ENCODE measurements around the gene PRM2.

The PRM2 gene

DNA sequence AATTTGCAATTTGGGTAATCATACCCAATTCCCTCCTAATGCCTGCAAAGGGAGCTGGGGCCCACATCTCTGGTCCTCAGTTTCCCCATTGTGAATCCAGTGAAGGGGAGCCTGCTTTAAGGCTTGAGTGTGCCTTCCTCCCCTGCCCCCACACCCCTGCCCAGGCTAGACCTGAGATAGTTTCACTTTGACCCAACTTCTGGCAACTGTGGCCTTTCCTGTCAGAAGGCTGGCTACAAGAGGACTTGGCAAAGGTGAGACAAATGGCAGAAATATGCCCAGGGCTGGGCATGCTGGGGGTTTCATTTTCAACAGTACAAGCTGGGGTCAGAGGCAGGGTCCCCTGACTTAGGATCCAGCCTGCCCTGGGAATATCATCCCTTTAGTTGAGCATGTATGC is 30.3 kb downstream of the PRM2 start:
- no peaks in the 10 kb centered on the region for H3K9me3 ChIP-seq (ENCODE audit: control insufficient read depth, low read length)
- no peak overlapping the region for H3K4me3 ChIP-seq (ENCODE audit: low read depth, low read length)
- no peak overlapping the region for H3K27ac ChIP-seq
- H2AFZ ChIP-seq, result no peak overlapping the region
- H3K9ac ChIP-seq, result no peak overlapping the region
- TF ChIP-seq CTCF (IDR thresholded peaks at IDR 0.05), result no peak
- no peaks in the 10 kb centered on the region for H3K36me3 ChIP-seq (ENCODE audit: control insufficient read depth, insufficient read depth, low read length)
- no peak overlapping the region for H3K4me2 ChIP-seq (ENCODE audit: low read length)
- no peaks in the 10 kb centered on the region for H3K4me1 ChIP-seq
- H3K27me3 ChIP-seq (ENCODE audit: control insufficient read depth, insufficient read depth, low read length), result no peaks in the 10 kb centered on the region
- no peaks in the 10 kb centered on the region for H3K79me2 ChIP-seq

DNA sequence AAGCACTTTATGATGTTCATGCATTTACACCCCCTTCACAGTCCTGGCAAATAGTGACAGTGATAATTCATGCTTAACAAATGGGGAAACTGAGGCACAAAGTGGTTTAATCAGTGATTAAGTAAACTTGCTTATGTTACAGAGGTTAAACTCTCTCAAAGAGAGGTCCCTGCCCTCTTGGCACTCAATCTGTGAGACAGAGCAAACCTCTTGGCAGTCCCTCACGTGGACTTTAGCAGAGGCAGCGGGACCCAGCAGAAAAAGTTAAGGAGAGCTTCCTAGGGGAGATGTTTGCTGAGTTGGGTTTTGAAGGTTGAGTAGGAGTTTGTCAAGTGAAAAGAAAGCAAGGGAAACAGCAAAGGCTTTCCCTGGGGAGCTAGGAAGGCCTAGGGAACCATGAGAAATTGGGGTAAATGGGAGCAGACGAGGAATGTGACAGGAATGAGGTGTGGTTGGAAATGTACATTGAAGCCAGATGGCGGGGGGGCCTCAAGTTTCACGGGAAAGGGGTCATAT is 31.0 kb downstream of the PRM2 start:
- H3K79me2 ChIP-seq, result no peaks in the 10 kb centered on the region
- no peaks in the 10 kb centered on the region for H3K27me3 ChIP-seq (ENCODE audit: control insufficient read depth, insufficient read depth, low read length)
- H3K27ac ChIP-seq, result no peak overlapping the region
- H3K36me3 ChIP-seq (ENCODE audit: control insufficient read depth, insufficient read depth, low read length), result no peaks in the 10 kb centered on the region
- no peak overlapping the region for H3K4me3 ChIP-seq (ENCODE audit: low read depth, low read length)
- no peak for TF ChIP-seq CTCF (IDR thresholded peaks at IDR 0.05)
- no peak overlapping the region for H3K9ac ChIP-seq
- no peaks in the 10 kb centered on the region for H3K9me3 ChIP-seq (ENCODE audit: control insufficient read depth, low read length)
- H3K4me1 ChIP-seq, result no peaks in the 10 kb centered on the region
- H3K4me2 ChIP-seq (ENCODE audit: low read length), result no peak overlapping the region
- H2AFZ ChIP-seq, result no peak overlapping the region

DNA sequence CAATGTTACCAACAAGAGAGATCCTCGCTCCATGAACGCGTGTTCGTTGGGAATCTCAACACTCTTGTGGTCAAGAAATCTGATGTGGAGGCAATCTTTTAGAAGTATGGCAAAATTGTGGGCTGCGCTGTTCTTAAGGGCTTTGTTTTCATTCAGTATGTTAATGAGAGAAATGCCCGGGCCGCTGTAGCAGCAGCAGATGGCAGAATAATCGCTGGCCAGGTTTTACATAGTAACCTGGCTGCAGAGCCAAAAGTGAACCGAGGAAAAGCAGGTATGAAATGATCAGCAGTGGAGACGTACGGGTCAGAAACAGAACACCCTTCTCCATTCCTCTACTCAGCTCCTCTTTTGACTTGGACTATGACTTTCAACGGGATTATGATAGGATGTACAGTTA is 33.6 kb downstream of the PRM2 start:
- Histone ChIP-seq H3K4me2 (ENCODE audit: low read length) (no peak overlapping the region), H3K27me3 (ENCODE audit: control insufficient read depth, insufficient read depth, low read length) (no peaks in the 10 kb centered on the region), H3K4me1 (no peaks in the 10 kb centered on the region), H3K9me3 (ENCODE audit: control insufficient read depth, low read length) (no peaks in the 10 kb centered on the region), H3K27ac (no peak overlapping the region), H3K36me3 (ENCODE audit: control insufficient read depth, insufficient read depth, low read length) (no peaks in the 10 kb centered on the region), H3K4me3 (ENCODE audit: low read depth, low read length) (no peak overlapping the region), H3K9ac (no peak overlapping the region), H3K79me2 (no peaks in the 10 kb centered on the region), H2AFZ (no peak overlapping the region)
- TF ChIP-seq CTCF (IDR thresholded peaks at IDR 0.05), result no peak

GRCh38 chr16:11241480-11242204 is 34.6 kb downstream of the PRM2 start:
- H3K4me1 ChIP-seq, result no peaks in the 10 kb centered on the region
- TF ChIP-seq CTCF (IDR thresholded peaks at IDR 0.05), result no peak
- H3K4me3 ChIP-seq (ENCODE audit: low read depth, low read length), result no peak overlapping the region
- no peaks in the 10 kb centered on the region for H3K9me3 ChIP-seq (ENCODE audit: control insufficient read depth, low read length)
- no peaks in the 10 kb centered on the region for H3K79me2 ChIP-seq
- no peaks in the 10 kb centered on the region for H3K36me3 ChIP-seq (ENCODE audit: control insufficient read depth, insufficient read depth, low read length)
- no peaks in the 10 kb centered on the region for H3K27me3 ChIP-seq (ENCODE audit: control insufficient read depth, insufficient read depth, low read length)
- no peak overlapping the region for H3K9ac ChIP-seq
- H3K27ac ChIP-seq, result no peak overlapping the region
- H3K4me2 ChIP-seq (ENCODE audit: low read length), result no peak overlapping the region
- no peak overlapping the region for H2AFZ ChIP-seq
